IMR-90 (cell line): Measurements from ENCODE around the gene ADGRG7. TPM values are rescaled to one million over a fixed set of nuclear protein-coding genes. Genes with fewer than 3 reads are reported as not detected.

ENCODE experiments used
- ATAC-seq: fragments of 200-7000 bp; cut with Tn5 transposase; 2 replicates; pipeline ENCODE4 v1.9.1; 2020; ENCODE audit warnings: low read depth, mild to moderate bottlenecking, moderate library complexity
- BruUV-seq: library from RNA; stranded (reverse); fragments of 400-500 nt; replicated peaks from 2 replicates; lab custom pipeline; 2021; lab: Mats Ljungman, UMichigan
- CTCF ChIA-PET: fragments of 300-600 bp; formaldehyde crosslinking; extraction: SDS; loops from one replicate; lab custom pipeline; 2021; ENCODE audit warnings: antibody characterized with exemption; lab: Yijun Ruan, JAX
- POLR2A ChIA-PET: fragments of 300-600 bp; sonication (Branson Sonifier 250); formaldehyde crosslinking; loops from one replicate; lab custom pipeline; 2022; ENCODE audit warnings: antibody characterized with exemption; ENCODE audit not compliant: unreplicated experiment; lab: Charles Lee
- DNase-seq: peaks from one replicate; pipeline ENCODE4 v3.0.0; 2013
- H2AFZ ChIP-seq: replicated peaks from 2 replicates; pipeline ENCODE3; 2013; ENCODE audit warnings: low read length, mild to moderate bottlenecking; ENCODE audit not compliant: poor library complexity
- H2AK5ac ChIP-seq: 2 replicates; pipeline ENCODE4 v1.6.1; 2013; ENCODE audit warnings: low read depth, low read length, inconsistent platforms
- H2AK9ac ChIP-seq: replicated peaks from 2 replicates; pipeline ENCODE3; 2013; ENCODE audit warnings: mild to moderate bottlenecking, low read depth, low read length, moderate library complexity; ENCODE audit not compliant: poor library complexity
- H2BK120ac ChIP-seq: 2 replicates; pipeline ENCODE4 v1.6.1; 2013; ENCODE audit warnings: low read depth, low read length, inconsistent platforms
- H2BK15ac ChIP-seq: 3 replicates; pipeline ENCODE4 v1.6.1; 2013; ENCODE audit warnings: low read depth, low read length, inconsistent platforms
- H2BK20ac ChIP-seq: 2 replicates; pipeline ENCODE4 v1.6.1; 2013; ENCODE audit warnings: low read depth, mild to moderate bottlenecking, inconsistent platforms, low read length, moderate library complexity
- H2BK5ac ChIP-seq: 2 replicates; pipeline ENCODE4 v1.6.1; 2013; ENCODE audit warnings: mild to moderate bottlenecking, low read depth, low read length, inconsistent platforms; ENCODE audit not compliant: poor library complexity, severe bottlenecking
- H3K14ac ChIP-seq: replicated peaks from 2 replicates; pipeline ENCODE4 v1.6.1; 2013; ENCODE audit warnings: low read depth, low read length, inconsistent platforms
- H3K18ac ChIP-seq: 2 replicates; pipeline ENCODE4 v1.6.1; 2013; ENCODE audit warnings: low read depth, low read length, control low read depth
- H3K23ac ChIP-seq: 2 replicates; pipeline ENCODE4 v1.6.1; 2013; ENCODE audit warnings: low read depth, low read length, inconsistent platforms
- H3K27ac ChIP-seq: 2 replicates; pipeline ENCODE4 v1.5.1; 2013; ENCODE audit warnings: mild to moderate bottlenecking, control low read depth, low read length; ENCODE audit not compliant: insufficient read depth
- H3K27me3 ChIP-seq: 2 replicates; pipeline ENCODE4 v1.6.1; 2013; ENCODE audit warnings: low read length; ENCODE audit not compliant: control insufficient read depth, insufficient read depth
- H3K36me3 ChIP-seq: 2 replicates; pipeline ENCODE4 v1.6.1; 2013; ENCODE audit warnings: low read length, mixed read lengths; ENCODE audit not compliant: control insufficient read depth, insufficient read depth
- H3K4ac ChIP-seq: 2 replicates; pipeline ENCODE4 v1.6.1; 2013; ENCODE audit warnings: low read depth, low read length, inconsistent platforms
- H3K4me1 ChIP-seq: 2 replicates; pipeline ENCODE4 v1.6.1; 2013; ENCODE audit warnings: low read length, mixed read lengths; ENCODE audit not compliant: control insufficient read depth, insufficient read depth
- H3K4me2 ChIP-seq: 2 replicates; pipeline ENCODE4 v1.6.1; 2013; ENCODE audit warnings: low read depth, mild to moderate bottlenecking, control low read depth, low read length, moderate library complexity
- H3K4me3 ChIP-seq: 2 replicates; pipeline ENCODE4 v1.5.1; 2013; ENCODE audit warnings: low read depth, mild to moderate bottlenecking, control low read depth, low read length, moderate library complexity; ENCODE audit not compliant: insufficient read depth
- H3K56ac ChIP-seq: 2 replicates; pipeline ENCODE4 v1.6.1; 2013; ENCODE audit warnings: low read length, inconsistent platforms; ENCODE audit not compliant: insufficient read depth; ENCODE audit errors: extremely low read depth
- H3K79me1 ChIP-seq, 2 experiments: 2 replicates each; pipeline ENCODE4 v1.6.1; 2013; ENCODE audit warnings: low read length in 2 of 2, inconsistent platforms in 1 of 2, low read depth in 1 of 2
- H3K9ac ChIP-seq: 2 replicates; pipeline ENCODE4 v1.6.1; 2013; ENCODE audit warnings: low read depth, low read length, control low read depth
- H3K9me1 ChIP-seq: 2 replicates; pipeline ENCODE4 v1.6.1; 2013; ENCODE audit warnings: low read length, inconsistent platforms; ENCODE audit not compliant: insufficient read depth
- H3K9me3 ChIP-seq: 2 replicates; pipeline ENCODE4 v1.6.1; 2013; ENCODE audit warnings: low read length; ENCODE audit not compliant: control insufficient read depth, insufficient read depth
- H4K20me1 ChIP-seq: 2 replicates; pipeline ENCODE4 v1.6.1; 2013; ENCODE audit warnings: low read length, inconsistent platforms; ENCODE audit not compliant: insufficient read depth
- H4K5ac ChIP-seq: 2 replicates; pipeline ENCODE4 v1.6.1; 2013; ENCODE audit warnings: mild to moderate bottlenecking, low read depth, low read length, control low read depth
- H4K8ac ChIP-seq, 2 experiments: 2 replicates each; pipeline ENCODE4 v1.6.1; 2013; ENCODE audit warnings: low read depth in 2 of 2, low read length in 2 of 2, control low read depth in 1 of 2, inconsistent platforms in 1 of 2
- H4K91ac ChIP-seq: 2 replicates; pipeline ENCODE4 v1.6.1; 2013; ENCODE audit warnings: low read depth, low read length, inconsistent platforms; ENCODE audit not compliant: insufficient read depth
- CHD1 ChIP-seq: IDR thresholded peaks from 2 replicates; pipeline ENCODE4 v1.6.1; 2012; ENCODE audit warnings: low read depth, low read length, improper control_type of control experiment
- MAFK ChIP-seq: IDR thresholded peaks from 2 replicates; pipeline ENCODE4 v1.6.1; 2012; ENCODE audit warnings: low read depth, low read length, improper control_type of control experiment
- MAZ ChIP-seq: IDR thresholded peaks from 2 replicates; pipeline ENCODE4 v1.6.1; 2012; ENCODE audit warnings: low read depth, mild to moderate bottlenecking, low read length, improper control_type of control experiment, moderate library complexity, borderline replicate concordance
- MXI1 ChIP-seq: IDR thresholded peaks from 2 replicates; pipeline ENCODE4 v1.6.1; 2012; ENCODE audit warnings: low read depth, mild to moderate bottlenecking, low read length, moderate library complexity, borderline replicate concordance
- RFX5 ChIP-seq: IDR thresholded peaks from 2 replicates; pipeline ENCODE4 v1.8.0; 2012; ENCODE audit warnings: low read depth, mild to moderate bottlenecking, low read length, moderate library complexity
- WGBS, 2 experiments: methylation state at CpG; one replicate each; pipeline versions ENCODE4 v1.1.5 to v1.1.7; 2013; ENCODE audit warnings: missing lambda C conversion rate in 2 of 2; ENCODE audit not compliant: insufficient read length in 1 of 2; ENCODE audit errors: extremely low coverage in 2 of 2; 5-methylcytosine and 5-hydroxymethylcytosine counted together
- dilution Hi-C: fragments of 300-500 bp; cut with HindIII; formaldehyde crosslinking; loops from one replicate; pipeline ENCODE4 v1.14.3; 2018; ENCODE audit warnings: low sequenced_read_pairs; ENCODE audit not compliant: unreplicated experiment
- in situ Hi-C: fragments of 300-500 bp; cut with MboI; formaldehyde crosslinking; loops from 3 replicates; pipeline ENCODE4 v1.14.3; 2019; ENCODE audit warnings: low sequenced_read_pairs, inconsistent platforms, mixed read lengths
- intact Hi-C: fragments of 100-400 bp; cut with micrococcal nuclease; formaldehyde crosslinking; loops from 2 replicates; pipeline ENCODE4 v1.10.0; 2022
- polyA plus RNA-seq, 3 experiments: library from polyadenylated mRNA; depleted of rRNA; stranded (reverse); fragments of >200 nt; gene quantifications; 2 replicates each; pipeline ENCODE4 v1.2.3, GENCODE V29; 2012; ENCODE audit warnings: low replicate concordance in 1 of 3
- total RNA-seq: library from RNA; depleted of rRNA; stranded (reverse); fragments of >200 nt; gene quantifications from 2 replicates; pipeline ENCODE4 v1.2.3, GENCODE V29; 2012

ADGRG7 gene
- total and polyA plus RNA-seq, 2 of the 4 experiments (the other 2 are of a cell fraction): not detected

- no peak overlapping the region for H2BK15ac ChIP-seq
- H3K27me3 ChIP-seq: peaks cover 15% of the 10 kb centered on the region
- H3K4ac ChIP-seq: no peak overlapping the region
- no peak overlapping the region for H4K8ac ChIP-seq
- ChIA-PET CTCF (no interaction called here), POLR2A (no interaction called here)
- dilution Hi-C loops (no loop called here), in situ Hi-C loops (no loop called here), intact Hi-C loops (no loop called here)
- no peak overlapping the region for H3K27ac ChIP-seq
- H4K5ac ChIP-seq: no peak overlapping the region
- no peak overlapping the region for H3K18ac ChIP-seq
- no peak overlapping the region for H3K4me2 ChIP-seq
- no peak overlapping the region for H2AK9ac ChIP-seq
- H3K4me3 ChIP-seq: no peak overlapping the region
- 79% methylated on average over 6 of the region's 8 CpGs; no CpG with 5 or more reads in 1 of the 2 experiments for WGBS, 2 experiments
- no peak overlapping the region for H3K23ac ChIP-seq
- H3K9me3 ChIP-seq: no peaks in the 10 kb centered on the region; the same call in 1 of the 2 replicates
- H3K14ac ChIP-seq: no peak overlapping the region
- H3K56ac ChIP-seq: no peak overlapping the region
- no peak overlapping the region for H2BK20ac ChIP-seq
- no TSS peak for BruUV-seq
- no peak for DNase-seq
- no peak overlapping the region for H4K91ac ChIP-seq
- H3K9ac ChIP-seq: no peak overlapping the region
- H3K4me1 ChIP-seq: no peaks in the 10 kb centered on the region; the same call in 1 of the 2 replicates
- no peak overlapping the region for H2AFZ ChIP-seq
- TF ChIP-seq MXI1 (no peak), CHD1 (no peak), MAFK (no peak), MAZ (no peak), RFX5 (no peak)
- H3K9me1 ChIP-seq: 0 out of 2 replicates have a peak, but pooled peaks cover 3% of the 10 kb centered on the region
- H2AK5ac ChIP-seq: no peak overlapping the region
- no peak overlapping the region for H2BK5ac ChIP-seq
- no peaks in the 10 kb centered on the region for H4K20me1 ChIP-seq
- H3K79me1 ChIP-seq: no peaks in the 10 kb centered on the region
- H2BK120ac ChIP-seq: no peak overlapping the region
- ATAC-seq: no peak
- H3K36me3 ChIP-seq: no peaks in the 10 kb centered on the region
Observed at GRCh38 chr3:100605358-100605757, 4.0 kb upstream of the ADGRG7 start.
